ENCODE data around the gene EMC10.

EMC10 gene

GRCh38 chr19:50458396-50459066 is 17.8 kb upstream of the EMC10 start:
- Histone ChIP-seq H3K4me3 (ENCODE audit: low read depth, low read length) (no peak overlapping the region), H3K9me3 (no peaks in the 10 kb centered on the region), H3K27me3 (peaks cover 5% of the 10 kb centered on the region), H3K4me1 (no peaks in the 10 kb centered on the region), H3K36me3 (no peaks in the 10 kb centered on the region)
- no peak for DNase-seq
- TF ChIP-seq CTCF (IDR thresholded peaks at IDR 0.05; ENCODE audit: low read depth, low read length), result no peak

GRCh38 chr19:50459067-50459456 is 17.2 kb upstream of the EMC10 start:
- H3K27me3 ChIP-seq, result peaks cover 5% of the 10 kb centered on the region
- H3K9me3 ChIP-seq, result no peaks in the 10 kb centered on the region
- no peak for TF ChIP-seq CTCF (IDR thresholded peaks at IDR 0.05; ENCODE audit: low read depth, low read length)
- no peaks in the 10 kb centered on the region for H3K36me3 ChIP-seq
- no peak for DNase-seq
- H3K4me1 ChIP-seq, result no peaks in the 10 kb centered on the region
- H3K4me3 ChIP-seq (ENCODE audit: low read depth, low read length), result no peak overlapping the region

DNA sequence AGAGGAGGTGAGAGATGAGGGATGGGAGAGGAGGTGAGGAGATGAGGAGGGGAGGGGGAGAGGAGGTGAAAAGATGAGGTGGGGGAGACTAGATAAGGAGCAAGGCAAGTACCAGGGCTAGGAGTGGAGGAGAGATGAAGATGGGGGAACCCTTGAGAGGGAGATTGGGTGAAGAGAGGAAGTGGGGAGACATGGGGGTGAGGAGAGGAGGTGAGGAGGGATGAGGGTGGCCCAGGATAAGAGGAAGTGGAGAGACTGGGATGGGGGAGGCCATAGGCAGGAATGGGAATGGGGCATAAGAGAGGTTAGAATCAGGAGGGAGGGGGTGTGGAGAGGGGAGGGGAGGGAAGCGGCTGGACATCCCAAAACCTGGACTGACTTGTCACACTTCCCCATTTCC is 16.7 kb upstream of the EMC10 start:
- TF ChIP-seq CTCF (IDR thresholded peaks at IDR 0.05; ENCODE audit: low read depth, low read length), result no peak
- H3K36me3 ChIP-seq, result no peaks in the 10 kb centered on the region
- no peak for DNase-seq
- no peak overlapping the region for H3K4me3 ChIP-seq (ENCODE audit: low read depth, low read length)
- H3K9me3 ChIP-seq, result no peaks in the 10 kb centered on the region
- H3K4me1 ChIP-seq, result no peaks in the 10 kb centered on the region
- peaks cover 5% of the 10 kb centered on the region for H3K27me3 ChIP-seq

- Histone ChIP-seq H3K4me3 (ENCODE audit: low read depth, low read length) (no peak overlapping the region), H3K36me3 (no peaks in the 10 kb centered on the region), H3K9me3 (no peaks in the 10 kb centered on the region), H3K27me3 (peaks cover 5% of the 10 kb centered on the region), H3K4me1 (no peaks in the 10 kb centered on the region)
- no peak for DNase-seq
- no peak for TF ChIP-seq CTCF (IDR thresholded peaks at IDR 0.05; ENCODE audit: low read depth, low read length)
Measured at GRCh38 chr19:50460161-50460765, 16.0 kb upstream of the EMC10 start.

- DNase-seq, result peak; percentile 67
- peak; percentile 89 for TF ChIP-seq CTCF (IDR thresholded peaks at IDR 0.05; ENCODE audit: low read depth, low read length)
- Histone ChIP-seq H3K27me3 (peaks cover 5% of the 10 kb centered on the region), H3K9me3 (no peaks in the 10 kb centered on the region), H3K36me3 (no peaks in the 10 kb centered on the region), H3K4me1 (no peaks in the 10 kb centered on the region), H3K4me3 (ENCODE audit: low read depth, low read length) (no peak overlapping the region)
Measured at GRCh38 chr19:50461066-50461875, 15.0 kb upstream of the EMC10 start.

DNA sequence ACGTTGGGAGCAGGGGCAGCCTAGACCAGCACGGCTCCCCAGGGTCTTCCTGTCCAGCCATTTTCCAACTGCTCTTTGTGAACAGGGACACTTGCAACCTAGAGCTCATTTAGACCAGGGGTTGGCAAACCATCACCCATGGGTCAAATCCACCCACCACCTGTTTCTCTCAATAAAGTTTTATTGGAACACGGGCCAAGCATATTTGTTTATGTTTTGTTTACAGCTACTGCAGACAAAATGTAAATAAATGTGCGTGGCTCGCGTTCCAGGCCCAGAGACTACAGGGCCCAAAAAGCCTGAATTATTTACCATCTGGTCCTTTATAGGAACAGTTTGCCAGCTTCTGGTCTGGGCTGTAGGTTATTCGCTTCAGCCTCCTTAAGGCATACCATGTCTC is 13.3 kb upstream of the EMC10 start:
- no peaks in the 10 kb centered on the region for H3K27me3 ChIP-seq
- no peaks in the 10 kb centered on the region for H3K4me1 ChIP-seq
- H3K4me3 ChIP-seq (ENCODE audit: low read depth, low read length), result no peak overlapping the region
- TF ChIP-seq CTCF (IDR thresholded peaks at IDR 0.05; ENCODE audit: low read depth, low read length), result no peak
- no peaks in the 10 kb centered on the region for H3K9me3 ChIP-seq
- no peak for DNase-seq
- H3K36me3 ChIP-seq, result no peaks in the 10 kb centered on the region

Data from BE2C (cell line).